HepG2 (cell line): ENCODE results near the gene KRT17. TPM values are rescaled to one million over a fixed set of nuclear protein-coding genes. Genes with fewer than 3 reads are reported as not detected.

Source experiments
- ELF4 ChIP-seq: sonication (generic); formaldehyde crosslinking; IDR thresholded peaks from 2 replicates; pipeline ENCODE4 v1.5.0; 2020; ENCODE audit warnings: missing genetic modification reagents, mild to moderate bottlenecking, moderate library complexity, borderline replicate concordance
- ETS1 ChIP-seq: sonication (generic); formaldehyde crosslinking; IDR thresholded peaks from 2 replicates; pipeline ENCODE4 v1.4.0; 2020; ENCODE audit warnings: missing genetic modification reagents
- JDP2 ChIP-seq: sonication (generic); formaldehyde crosslinking; IDR thresholded peaks from 2 replicates; pipeline ENCODE4 v1.8.1; 2022; ENCODE audit warnings: missing genetic modification reagents, borderline replicate concordance
- MYNN ChIP-seq: sonication (generic); formaldehyde crosslinking; IDR thresholded peaks from 2 replicates; pipeline ENCODE4 v1.4.0; 2020; ENCODE audit warnings: mild to moderate bottlenecking, low read depth, missing genetic modification reagents
- RERE ChIP-seq: IDR thresholded peaks from 2 replicates; pipeline ENCODE4 v1.6.1; 2016; ENCODE audit warnings: low read depth, missing genetic modification reagents, missing compliant biosample characterization
- THRA ChIP-seq: sonication (generic); formaldehyde crosslinking; IDR thresholded peaks from 2 replicates; pipeline ENCODE4 v1.4.0; 2020; ENCODE audit warnings: missing genetic modification reagents, borderline replicate concordance
- XBP1 ChIP-seq: sonication (generic); formaldehyde crosslinking; IDR thresholded peaks from 2 replicates; pipeline ENCODE4 v1.5.0; 2020; ENCODE audit warnings: missing genetic modification reagents
- ZNF281 ChIP-seq: sonication (generic); formaldehyde crosslinking; IDR thresholded peaks from 2 replicates; pipeline ENCODE4 v1.4.0; 2020; ENCODE audit warnings: missing genetic modification reagents, borderline replicate concordance
- ZNF331 ChIP-seq: sonication (generic); formaldehyde crosslinking; IDR thresholded peaks from 2 replicates; pipeline ENCODE4 v1.4.0; 2020; ENCODE audit warnings: missing genetic modification reagents
- polyA plus RNA-seq, 8 experiments: library from polyadenylated mRNA; depleted of rRNA in 3 of 8; stranded (reverse) in 7 of 8; unstranded in 1 of 8; fragments of >200 nt; fragmentation: Illumina TruSeq in 4 of 8; extraction: Trizol in 4 of 8; gene quantifications; 2 replicates each; pipeline versions ENCODE4 v1.2.1 to v1.2.3, GENCODE V29; 2011 to 2016; ENCODE audit warnings: low read depth in 4 of 8, missing spikeins in 1 of 8, mixed read lengths in 1 of 8; ENCODE audit not compliant: insufficient read depth in 1 of 8
- total RNA-seq, 5 experiments: library from RNA; depleted of rRNA; stranded (reverse); fragments of >200 nt; fragmentation: Illumina TruSeq; extraction: Trizol; gene quantifications; 2 replicates each; pipeline ENCODE4 v1.2.3, GENCODE V29; 2016; ENCODE audit warnings: low read depth in 1 of 5
- TF ChIP-seq, protein P1 (sequence below): sonication (generic); formaldehyde crosslinking; IDR thresholded peaks from 2 replicates; pipeline ENCODE4 v1.4.0; 2020; ENCODE audit warnings: mild to moderate bottlenecking, missing genetic modification reagents
- TF ChIP-seq, protein P2 (sequence below): IDR thresholded peaks from 2 replicates; pipeline ENCODE4 v1.4.0; 2020; ENCODE audit warnings: mild to moderate bottlenecking, missing genetic modification reagents

Gene KRT17
- total and polyA plus RNA-seq, 2 of the 13 experiments (the other 11 are each of a cell fraction or from before 2014, with no cell fraction given), result 0.38 to 0.82 TPM

DNA sequence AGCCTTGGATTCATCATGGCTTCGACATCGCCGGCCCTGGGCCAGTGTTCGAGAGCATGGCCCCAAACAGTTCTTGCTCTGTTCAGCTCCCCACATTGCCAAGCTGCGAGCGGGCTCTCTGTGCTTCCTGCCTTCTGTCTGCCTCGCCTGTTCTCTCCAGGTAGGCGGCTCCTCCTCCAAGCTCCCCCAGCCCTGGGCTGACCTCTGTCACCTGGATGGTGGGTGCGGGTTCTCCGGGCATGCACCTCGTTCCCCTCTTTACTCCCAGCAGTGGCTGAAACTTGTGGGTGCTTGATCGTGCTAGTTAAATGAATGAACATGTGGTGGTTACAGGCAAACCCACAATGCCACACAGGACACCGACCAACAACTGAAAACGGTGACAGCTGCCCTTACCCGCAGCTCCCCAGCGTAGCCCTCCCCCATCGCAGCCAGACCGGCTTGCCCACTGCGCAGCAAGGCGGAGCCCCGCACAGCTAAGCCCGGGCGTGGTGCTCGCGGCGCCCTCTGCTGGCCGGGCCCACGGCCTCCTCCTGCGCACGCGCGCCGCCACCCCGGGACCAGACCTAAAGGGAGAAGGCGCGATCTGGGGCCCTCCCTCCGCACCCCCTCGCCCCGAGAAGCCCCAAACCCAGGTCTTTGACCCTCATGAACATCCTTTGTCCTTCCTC, 41.3 kb upstream of the KRT17 start (continued):
- peak; percentile 91 for TF ChIP-seq ZNF281 (CRISPR knock-in tag)
- TF ChIP-seq XBP1 (CRISPR knock-in tag), result no peak
- TF ChIP-seq, protein P1, sequence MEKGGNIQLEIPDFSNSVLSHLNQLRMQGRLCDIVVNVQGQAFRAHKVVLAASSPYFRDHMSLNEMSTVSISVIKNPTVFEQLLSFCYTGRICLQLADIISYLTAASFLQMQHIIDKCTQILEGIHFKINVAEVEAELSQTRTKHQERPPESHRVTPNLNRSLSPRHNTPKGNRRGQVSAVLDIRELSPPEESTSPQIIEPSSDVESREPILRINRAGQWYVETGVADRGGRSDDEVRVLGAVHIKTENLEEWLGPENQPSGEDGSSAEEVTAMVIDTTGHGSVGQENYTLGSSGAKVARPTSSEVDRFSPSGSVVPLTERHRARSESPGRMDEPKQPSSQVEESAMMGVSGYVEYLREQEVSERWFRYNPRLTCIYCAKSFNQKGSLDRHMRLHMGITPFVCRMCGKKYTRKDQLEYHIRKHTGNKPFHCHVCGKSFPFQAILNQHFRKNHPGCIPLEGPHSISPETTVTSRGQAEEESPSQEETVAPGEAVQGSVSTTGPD (CRISPR knock-in tag), result no peak
- no peak for TF ChIP-seq JDP2 (CRISPR knock-in tag)
- TF ChIP-seq, protein P2, sequence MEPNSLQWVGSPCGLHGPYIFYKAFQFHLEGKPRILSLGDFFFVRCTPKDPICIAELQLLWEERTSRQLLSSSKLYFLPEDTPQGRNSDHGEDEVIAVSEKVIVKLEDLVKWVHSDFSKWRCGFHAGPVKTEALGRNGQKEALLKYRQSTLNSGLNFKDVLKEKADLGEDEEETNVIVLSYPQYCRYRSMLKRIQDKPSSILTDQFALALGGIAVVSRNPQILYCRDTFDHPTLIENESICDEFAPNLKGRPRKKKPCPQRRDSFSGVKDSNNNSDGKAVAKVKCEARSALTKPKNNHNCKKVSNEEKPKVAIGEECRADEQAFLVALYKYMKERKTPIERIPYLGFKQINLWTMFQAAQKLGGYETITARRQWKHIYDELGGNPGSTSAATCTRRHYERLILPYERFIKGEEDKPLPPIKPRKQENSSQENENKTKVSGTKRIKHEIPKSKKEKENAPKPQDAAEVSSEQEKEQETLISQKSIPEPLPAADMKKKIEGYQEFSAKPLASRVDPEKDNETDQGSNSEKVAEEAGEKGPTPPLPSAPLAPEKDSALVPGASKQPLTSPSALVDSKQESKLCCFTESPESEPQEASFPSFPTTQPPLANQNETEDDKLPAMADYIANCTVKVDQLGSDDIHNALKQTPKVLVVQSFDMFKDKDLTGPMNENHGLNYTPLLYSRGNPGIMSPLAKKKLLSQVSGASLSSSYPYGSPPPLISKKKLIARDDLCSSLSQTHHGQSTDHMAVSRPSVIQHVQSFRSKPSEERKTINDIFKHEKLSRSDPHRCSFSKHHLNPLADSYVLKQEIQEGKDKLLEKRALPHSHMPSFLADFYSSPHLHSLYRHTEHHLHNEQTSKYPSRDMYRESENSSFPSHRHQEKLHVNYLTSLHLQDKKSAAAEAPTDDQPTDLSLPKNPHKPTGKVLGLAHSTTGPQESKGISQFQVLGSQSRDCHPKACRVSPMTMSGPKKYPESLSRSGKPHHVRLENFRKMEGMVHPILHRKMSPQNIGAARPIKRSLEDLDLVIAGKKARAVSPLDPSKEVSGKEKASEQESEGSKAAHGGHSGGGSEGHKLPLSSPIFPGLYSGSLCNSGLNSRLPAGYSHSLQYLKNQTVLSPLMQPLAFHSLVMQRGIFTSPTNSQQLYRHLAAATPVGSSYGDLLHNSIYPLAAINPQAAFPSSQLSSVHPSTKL, result peak; percentile 64
- TF ChIP-seq ELF4 (CRISPR knock-in tag), result no peak
- TF ChIP-seq MYNN (CRISPR knock-in tag), result no peak
- peak; percentile 80 for TF ChIP-seq THRA
- TF ChIP-seq ZNF331, result peak; percentile 89; the same call in 1 of the 2 replicates
- TF ChIP-seq ETS1 (CRISPR knock-in tag), result no peak
- peak; percentile 25; the same call in 1 of the 2 replicates for TF ChIP-seq RERE (CRISPR knock-in tag)
